NCI-H510A (cell line): ENCODE data around the gene LIFR.

Experiments
- DNase-seq: peaks from one replicate; lab custom pipeline; 2025; lab: John Stamatoyannopoulos, UW

Gene LIFR

GRCh38 chr5:38463634-38464521, 92.6 kb downstream of the LIFR start:
- DNase-seq, result no peak

DNA sequence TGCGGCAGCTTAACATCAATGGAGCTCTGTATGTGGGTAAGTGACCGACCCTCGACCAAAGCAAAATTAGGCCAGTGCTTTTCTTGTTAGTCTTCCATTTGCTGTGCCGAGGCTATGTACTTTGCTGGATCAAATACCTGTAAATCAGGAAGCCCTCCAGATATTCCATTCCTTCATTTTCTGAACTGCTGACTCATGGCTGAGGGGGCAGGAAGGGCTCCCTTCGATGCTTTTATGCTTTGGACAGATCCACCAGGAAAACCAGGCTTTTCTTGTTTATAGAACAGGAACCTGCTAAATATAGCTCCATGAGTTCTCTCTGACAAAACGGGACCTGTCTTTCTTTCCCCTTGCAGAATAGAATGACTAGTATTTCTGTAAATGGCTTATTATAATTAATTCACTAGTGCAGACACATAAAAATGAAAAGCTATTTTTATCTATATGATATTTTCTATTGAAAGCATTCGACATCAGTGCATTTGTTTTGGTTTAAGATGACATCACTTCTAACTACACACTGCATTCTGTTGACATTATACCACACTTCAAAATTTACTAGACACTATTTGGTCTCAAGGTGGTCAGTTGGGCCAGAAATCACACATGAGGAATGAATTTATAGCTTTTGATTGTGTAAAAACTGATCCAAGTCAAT, 93.3 kb downstream of the LIFR start:
- no peak for DNase-seq

GRCh38 chr5:38458174-38458573, 98.3 kb downstream of the LIFR start:
- DNase-seq, result no peak

DNA sequence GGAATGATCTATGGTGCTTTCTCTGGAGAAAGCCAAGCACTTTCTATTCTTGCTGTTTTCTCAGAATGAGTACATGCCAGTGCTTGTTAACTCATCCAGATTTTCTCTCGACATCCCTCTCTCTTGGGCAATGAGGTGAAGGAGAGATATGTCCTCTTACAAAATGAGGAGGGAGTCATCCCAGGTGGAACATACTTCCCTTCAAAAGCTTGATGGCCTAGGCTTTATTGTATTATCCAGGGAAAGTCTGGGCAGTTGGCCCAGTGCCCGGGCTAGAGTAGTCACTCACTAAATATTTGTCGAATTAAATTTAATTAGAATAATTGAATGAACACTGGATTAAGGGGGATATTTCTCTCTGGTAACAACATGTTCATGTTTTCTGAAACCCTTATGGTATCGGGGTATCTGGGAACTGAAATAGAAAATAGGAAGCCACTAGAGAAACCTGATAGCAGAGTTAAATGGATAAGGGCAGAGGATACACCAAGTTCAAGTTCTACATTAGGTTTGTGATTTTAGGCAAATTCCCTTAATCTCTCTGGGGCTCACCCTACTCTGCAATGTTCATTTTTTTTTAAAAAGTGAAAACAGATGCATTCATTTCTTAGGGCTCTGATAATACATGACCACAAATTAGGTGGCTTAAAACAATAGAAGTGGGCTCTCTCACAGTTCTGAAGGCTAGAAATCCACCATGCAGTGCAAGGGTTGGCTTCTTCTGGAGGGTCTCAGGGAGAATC, 99.6 kb downstream of the LIFR start:
- no peak for DNase-seq

DNA sequence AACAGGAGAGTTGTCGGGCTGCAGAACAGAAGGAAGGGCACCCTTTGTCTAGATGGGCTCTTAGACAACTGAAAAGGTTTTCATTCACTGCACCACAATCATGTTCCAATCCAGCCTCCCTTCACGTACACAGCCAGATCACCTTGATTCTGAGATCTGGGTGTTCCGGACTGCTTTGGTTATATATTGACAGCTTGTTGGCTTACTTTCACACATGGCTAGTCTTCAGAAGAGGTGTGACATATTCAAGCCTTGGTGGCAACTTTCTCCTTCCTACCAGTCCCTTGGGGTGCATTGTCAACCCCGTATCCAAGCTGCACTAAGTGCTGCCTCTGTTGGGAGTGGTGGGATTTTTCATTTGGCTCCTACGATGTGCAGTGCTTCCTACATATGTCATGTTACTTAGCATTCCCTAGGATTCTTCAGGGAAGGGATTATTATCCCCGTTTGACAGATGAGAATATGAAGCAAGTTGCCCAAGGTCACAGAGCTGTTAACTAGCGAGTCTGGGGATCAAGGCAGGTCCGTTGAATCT, 100.6 kb downstream of the LIFR start:
- no peak for DNase-seq

DNA sequence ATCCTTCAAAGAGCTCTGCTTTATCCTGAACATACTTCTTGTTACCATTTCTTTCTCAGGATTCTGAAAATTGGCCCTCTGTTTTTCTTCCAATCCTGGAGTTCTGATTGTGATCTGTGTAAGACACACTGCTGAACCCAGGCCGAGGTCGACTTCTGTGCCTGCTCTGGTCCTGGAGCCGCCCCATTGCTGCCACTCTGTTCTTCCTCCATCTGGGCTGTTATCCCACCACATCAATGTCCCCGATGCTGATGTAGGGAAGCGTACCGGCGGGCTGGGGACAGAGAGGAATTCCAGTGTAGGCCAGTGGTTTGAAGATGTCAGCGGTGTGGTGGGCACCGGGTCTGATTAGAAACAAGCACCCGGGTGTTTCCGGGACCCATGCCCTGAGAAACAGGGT, 102.5 kb downstream of the LIFR start:
- DNase-seq, result no peak

DNA sequence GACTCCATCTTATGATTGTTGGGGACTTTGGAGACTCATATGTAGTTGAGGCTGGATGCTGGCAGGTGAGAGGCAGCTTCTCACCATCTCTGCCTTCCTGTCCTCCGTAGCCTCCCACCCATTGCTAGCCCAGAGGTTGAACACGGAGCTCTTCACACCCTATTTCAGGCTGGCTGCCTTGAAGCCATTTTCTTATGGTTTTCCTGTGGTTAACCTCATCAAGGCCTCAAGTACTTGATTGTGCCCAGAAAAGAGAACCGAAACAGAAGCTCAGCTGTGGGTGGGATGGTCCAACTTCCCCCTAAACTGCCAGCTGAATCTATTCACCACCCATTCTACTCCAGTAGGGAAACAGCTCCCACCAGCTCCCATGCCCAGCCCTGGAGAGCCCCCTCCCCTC, 102.9 kb downstream of the LIFR start:
- no peak for DNase-seq

- no peak for DNase-seq
Observed at GRCh38 chr5:38452201-38452600, 104.2 kb downstream of the LIFR start.

GRCh38 chr5:38451074-38451725, 105.2 kb downstream of the LIFR start:
- DNase-seq, result no peak

- no peak for DNase-seq
Observed at GRCh38 chr5:38450627-38451026, 105.8 kb downstream of the LIFR start.

DNA sequence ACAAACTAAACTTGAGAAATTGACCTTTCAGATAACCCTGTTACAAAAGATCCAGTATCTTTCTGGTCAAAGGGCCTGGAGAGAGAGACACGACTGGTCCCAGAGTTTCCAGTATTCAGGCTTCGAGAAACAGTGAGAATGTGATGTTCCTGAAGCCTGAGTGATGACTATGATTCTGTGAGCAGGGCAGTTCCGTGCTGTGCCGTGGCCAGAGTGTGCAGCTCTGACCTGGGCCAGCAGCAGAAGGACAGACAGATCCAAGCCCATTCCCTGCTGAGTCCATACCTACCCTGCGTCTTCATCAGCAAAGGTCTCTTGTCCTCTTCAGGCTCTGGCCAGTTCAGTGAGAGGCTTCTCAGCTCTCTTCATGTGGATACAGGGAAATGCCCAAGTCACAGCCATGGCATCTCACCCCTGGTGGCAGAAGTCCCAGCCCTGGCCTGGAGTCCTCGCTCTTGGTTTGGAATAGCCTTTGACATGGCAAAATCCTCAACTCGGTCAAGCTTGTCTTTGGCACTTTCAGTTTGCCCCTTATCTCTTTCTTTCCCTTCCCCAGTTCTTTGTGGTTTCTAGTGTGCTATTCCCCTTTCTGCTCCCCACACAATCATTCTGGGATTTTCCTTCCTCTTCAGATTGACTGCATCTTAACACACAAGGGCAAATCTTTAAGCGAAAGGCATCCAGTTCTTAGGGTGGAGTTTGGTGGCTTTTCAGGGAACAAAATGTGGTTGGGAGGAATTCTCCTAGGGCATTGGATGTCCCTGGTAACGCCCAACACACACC, 107.7 kb downstream of the LIFR start:
- no peak for DNase-seq

DNA sequence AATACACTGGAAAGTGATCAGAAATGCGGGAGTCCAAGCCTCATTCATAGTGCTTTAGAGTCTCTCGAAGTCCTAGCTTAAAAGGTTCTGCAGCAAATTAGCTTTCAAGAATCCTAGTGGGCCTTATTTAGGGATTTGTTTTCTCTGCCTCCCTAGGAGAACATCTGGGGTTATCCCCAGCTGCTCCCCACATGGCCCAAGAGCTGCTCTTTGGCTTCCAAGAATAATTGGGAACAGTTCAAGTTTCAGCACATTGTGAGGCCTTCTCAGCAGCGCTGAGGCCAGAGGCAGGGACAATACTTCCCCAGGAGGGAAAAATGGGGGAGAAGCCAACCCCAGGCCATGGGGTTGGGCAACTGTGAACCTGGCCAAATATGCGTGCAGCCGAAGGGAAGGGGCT, 108.7 kb downstream of the LIFR start:
- no peak for DNase-seq

- no peak for DNase-seq
Observed at GRCh38 chr5:38447056-38447455, 109.4 kb downstream of the LIFR start.

DNA sequence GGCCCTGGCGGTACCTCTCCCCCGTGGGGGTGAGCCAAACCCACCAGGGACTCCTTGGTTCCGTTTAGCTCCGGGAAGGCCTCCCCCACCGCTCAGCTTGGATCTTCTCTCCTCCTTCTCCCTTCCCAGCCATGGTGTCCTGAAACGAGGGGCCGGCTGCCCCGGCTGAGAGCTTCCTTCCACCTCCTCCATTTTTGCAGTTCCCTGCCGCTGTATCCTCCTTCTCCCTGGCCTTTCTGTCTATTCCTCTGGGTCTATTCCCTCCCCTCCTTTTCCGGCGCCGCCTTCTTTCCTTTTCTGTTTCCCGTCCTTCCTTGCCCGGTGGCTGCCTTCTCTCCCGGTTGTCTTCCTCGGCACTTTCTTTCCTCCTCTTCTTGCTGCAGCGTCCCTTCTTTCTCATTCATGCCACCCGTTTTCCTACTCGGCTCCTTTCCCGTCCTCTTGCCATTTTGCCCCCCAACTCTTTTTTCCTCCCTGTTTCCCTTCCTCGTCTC, 110.4 kb downstream of the LIFR start:
- no peak for DNase-seq

DNA sequence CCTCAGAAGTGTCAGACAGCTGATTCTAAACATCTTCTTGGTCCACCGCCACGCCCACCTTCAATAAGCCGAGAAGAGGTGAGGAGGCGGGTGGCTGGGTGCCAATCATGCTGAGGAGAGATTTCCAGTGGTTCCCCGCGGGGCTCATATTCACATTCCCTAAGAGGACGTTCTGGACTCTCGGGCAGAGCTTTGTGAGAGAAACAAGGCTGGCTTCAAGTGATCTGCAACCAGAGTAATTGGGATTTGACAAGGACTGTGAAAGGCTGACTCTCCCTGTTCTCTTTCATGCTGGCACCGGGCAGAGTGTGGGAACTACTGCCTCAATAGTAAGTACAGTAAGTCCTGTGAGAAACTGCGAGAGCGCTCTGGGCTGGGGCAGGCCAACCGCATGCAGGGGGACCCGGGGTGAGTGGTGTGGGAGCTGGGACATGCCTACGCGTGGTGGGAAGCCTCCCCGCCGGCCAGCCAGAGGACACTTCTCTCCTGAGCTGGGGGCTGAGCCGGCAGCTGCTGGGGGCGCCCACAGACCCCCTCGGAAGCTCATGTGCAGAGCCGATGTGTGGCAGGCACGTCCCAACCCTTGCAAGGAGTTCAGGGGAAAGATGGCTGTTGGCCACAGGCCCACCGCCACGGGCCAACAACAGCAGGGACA, 110.9 kb downstream of the LIFR start:
- no peak for DNase-seq

- peak; percentile 43 for DNase-seq
Observed at GRCh38 chr5:38443390-38443789, 113.1 kb downstream of the LIFR start.

DNA sequence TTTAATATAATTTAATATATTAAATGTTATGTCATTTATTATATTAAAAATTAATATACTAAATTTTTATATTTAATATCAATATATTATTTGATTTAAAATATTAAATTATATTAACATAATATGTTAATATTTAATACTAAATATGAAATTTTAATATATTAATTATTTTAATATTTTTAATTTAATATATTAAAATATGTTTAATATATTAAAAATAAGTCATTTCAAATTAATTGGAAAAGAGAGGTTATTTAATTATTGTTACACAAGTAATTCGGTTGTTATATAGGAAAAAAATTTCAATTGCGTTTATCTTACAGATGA, 114.2 kb downstream of the LIFR start:
- no peak for DNase-seq

DNA sequence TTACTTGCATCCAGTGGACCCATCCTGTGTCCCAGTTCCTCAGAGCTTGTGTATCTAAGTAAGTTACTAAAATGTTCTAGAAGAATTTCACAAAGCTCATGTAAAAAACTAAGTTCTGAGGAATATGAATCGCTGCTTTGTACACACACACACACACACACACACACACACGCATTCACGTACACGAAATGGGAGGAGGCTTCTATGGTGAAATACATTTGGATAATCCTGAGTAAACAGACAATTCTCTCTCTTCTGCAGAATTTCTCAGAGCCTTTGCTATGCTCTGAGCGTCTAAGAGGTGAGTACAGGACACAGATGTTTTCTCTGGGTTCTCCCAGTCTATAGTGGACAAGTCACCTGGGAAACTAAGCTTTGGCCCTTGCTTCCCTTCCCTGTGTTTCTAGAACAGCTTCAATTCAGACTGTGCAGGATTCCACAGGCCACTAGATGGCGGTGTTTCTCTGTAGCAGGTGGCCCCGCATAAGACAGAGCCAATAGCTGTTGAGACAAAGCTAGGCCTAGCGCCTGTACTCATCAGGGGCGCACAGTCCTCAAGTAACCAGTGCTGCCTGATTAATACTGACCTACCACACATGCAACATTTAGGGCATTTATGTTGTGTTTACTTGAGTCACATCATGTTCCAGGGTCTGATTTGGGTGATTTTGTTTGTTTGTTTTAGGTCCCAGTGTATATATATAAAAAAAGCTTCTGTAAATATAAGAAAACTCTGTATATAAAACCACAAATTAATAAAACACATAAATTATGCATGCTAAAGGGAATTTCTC, 114.8 kb downstream of the LIFR start:
- DNase-seq, result peak; percentile 91

DNA sequence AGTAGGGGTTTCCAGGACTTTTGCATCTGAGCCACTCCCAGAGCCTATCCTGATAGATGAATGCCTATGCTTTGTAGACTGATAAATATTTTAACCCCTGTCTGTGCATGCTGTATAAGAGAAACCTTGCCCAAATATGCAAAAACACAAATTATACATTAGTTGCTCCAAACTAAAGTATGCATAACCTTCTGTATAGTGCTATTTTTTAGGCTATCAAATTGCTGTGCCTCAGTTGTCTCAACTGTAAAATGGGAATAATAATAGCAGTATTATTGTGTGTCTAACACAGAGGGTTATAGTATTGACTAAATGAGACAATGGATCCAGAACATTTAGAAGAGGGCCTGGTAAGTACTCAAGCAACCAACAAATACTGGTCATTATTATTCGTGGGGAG, 117.7 kb downstream of the LIFR start:
- no peak for DNase-seq
